Islet of Langerhans (tissue), 1 donor: ENCODE measurements around the gene DMPK.
"Not testable (repeated sequence)": the region's sequence is repeated elsewhere in the genome, so short reads cannot be mapped to it uniquely, and the experiment has no call there.

Source experiments
- FAIRE-seq: peaks from one replicate; lab custom pipeline; 2011; peaks lifted over from hg19 to GRCh38; lab: Jason Lieb, UNC

Gene DMPK

GRCh38 chr19:45814851-45815480 is 32.7 kb upstream of the DMPK start, which contains the start of gene RSPH6A:
Gene RSPH6A, minus strand, starts transcription at chr19:45815308. Its CDS starts 132 bp downstream, at chr19:45815176.
- FAIRE-seq = no peak

- FAIRE-seq = no peak
Measured at GRCh38 chr19:45814166-45814780, 32.0 kb upstream of the DMPK start.

GRCh38 chr19:45812297-45812696 is 30.0 kb upstream of the DMPK start:
- no peak for FAIRE-seq

DNA sequence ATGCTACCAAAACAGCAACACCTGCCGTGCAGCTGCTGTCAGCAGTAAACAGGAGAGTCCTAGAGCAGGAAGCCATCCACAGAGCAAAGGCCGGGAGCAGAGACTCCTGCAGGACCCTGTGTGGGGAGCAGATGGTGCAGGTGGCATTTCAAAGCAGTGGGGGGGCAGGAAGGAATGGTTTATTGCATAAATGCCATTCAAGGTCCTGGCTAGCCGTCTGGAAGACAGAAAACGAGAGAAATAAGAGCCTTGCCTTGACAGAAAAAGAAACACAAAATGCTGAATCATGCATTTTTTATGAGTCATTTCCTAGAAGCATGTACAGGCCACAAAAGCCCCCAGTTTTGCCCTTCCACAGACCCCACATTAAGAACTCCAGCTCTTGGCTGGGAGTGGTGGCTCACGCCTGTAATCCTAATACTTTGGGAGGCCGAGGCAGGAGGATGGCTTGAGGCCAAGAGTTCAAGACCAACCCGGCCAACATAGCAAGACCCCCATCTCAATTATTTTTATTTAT is 27.4 kb upstream of the DMPK start:
- FAIRE-seq = no peak

- no peak for FAIRE-seq
Measured at GRCh38 chr19:45805719-45806118, 23.4 kb upstream of the DMPK start.

DNA sequence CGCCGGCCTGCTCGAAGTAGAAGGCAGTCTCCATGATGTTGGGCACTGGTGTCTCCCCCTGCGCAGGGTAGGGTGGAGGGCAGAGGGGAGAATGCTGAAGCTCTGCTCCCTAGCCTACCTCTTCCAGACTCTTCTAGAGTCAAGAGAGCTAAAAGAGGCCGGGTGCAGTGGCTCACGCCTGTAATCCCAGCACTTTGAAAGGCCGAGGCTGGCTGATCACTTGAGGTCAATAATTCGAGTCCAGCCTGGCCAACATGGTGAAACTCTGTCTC is 22.6 kb upstream of the DMPK start:
- no peak for FAIRE-seq

DNA sequence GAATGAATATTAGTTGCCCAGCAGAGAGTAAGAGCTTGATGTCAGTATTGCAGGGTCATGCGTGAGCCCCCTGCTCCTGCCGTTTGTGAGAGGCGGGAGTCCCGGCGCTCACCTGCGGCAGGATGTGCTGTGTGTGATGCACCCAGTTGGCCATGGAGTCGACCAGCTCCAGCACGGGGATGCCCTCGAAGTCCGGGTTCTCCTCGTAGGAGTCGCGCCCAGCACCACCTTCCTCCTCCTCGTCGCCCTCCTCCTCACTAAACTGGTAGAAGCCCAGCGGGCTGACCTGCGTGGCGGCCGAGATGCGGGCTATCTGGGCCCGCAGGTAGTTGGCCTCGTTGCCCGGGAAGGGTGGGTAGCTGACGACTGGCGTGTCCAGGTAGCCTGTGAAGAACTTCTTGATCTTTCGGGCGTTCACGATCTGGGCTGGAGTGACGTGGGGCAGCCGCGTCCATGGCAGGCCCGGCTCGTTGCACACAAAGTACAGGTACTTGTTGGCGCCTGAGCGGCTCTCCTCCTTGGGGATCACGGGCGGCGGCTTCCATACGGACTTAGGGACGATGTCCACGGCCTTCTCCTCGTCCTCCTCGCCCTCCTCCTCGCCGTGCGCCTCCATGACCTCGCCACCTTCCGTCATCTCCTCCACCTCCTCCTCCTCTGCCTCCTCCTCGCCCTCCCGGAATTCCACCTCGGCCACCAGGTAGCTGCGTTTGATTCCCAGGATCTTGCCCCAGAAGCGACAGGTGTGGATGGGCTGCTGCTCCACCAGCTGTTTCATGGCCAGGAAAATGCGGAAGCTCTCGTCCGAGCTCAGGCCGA is 22.1 kb upstream of the DMPK start:
- FAIRE-seq = no peak

GRCh38 chr19:45801603-45802175 is 19.4 kb upstream of the DMPK start:
- FAIRE-seq = no peak

- no peak for FAIRE-seq
Measured at GRCh38 chr19:45800070-45800553, 17.8 kb upstream of the DMPK start.

- FAIRE-seq = not testable (repeated sequence)
Measured at GRCh38 chr19:45799541-45799940, 17.3 kb upstream of the DMPK start.

GRCh38 chr19:45798995-45799517 is 16.8 kb upstream of the DMPK start:
- peak; percentile 77 for FAIRE-seq

GRCh38 chr19:45794627-45795026 is 12.3 kb upstream of the DMPK start:
- FAIRE-seq = no peak

DNA sequence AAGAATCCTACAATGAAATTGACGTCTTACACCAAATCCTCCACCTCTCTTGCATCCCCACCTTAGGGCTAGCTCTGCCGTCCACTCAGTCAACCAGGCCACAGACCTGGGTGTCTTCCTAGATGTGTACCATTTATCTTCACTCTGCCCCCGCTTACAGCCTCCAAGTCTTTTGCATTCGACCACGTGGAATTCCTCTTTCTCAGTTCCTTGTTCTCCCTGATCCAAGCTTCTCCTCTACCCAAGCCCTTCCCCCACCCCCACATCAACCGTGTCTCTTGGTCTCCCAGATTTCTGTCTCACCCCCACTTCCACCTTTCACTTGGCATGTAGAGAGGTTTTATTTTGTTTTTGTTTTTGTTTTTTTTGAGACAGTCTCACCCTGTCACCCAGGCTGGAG is 11.6 kb upstream of the DMPK start:
- no peak for FAIRE-seq

- no peak for FAIRE-seq
Measured at GRCh38 chr19:45793178-45793564, 10.9 kb upstream of the DMPK start.

GRCh38 chr19:45792470-45793177 is 10.3 kb upstream of the DMPK start, which contains the start of gene DMWD:
Gene DMWD, minus strand, starts transcription at chr19:45792845. Its CDS starts 89 bp downstream, at chr19:45792756.
- peak; percentile 21 for FAIRE-seq

DNA sequence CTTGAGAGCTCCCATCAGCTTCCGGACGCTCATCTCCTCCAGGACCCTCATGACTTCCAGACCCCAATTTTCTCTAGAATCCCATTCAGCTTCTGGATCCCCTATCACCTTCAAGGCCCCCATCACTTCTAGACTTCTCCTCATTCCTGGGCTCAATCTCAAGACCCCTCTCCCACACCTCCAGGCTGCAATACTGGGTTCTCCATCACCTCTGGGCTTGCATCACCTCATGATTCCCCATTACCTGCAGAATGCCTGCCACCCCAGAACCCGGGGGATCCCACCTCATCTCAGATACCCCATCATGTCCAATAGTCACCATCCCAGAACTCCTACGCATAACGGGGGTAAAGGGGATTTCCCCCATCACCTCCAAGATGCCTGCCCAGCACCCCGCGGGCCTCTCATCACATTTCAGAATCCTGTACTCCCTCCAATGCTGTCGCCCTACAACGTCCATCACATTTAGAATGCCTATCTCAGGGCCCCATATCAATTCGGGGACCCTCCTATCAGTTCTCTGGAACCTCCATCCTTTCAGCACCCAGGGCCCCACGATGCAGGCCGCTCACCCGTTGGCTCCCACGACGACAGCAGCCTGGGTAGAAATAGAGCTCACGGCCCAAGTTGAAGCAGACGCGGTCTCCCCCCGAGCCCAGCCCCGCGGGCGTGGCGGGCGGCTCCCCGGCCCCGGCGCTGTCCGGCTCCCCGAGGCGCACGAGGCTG is 9.6 kb upstream of the DMPK start:
- FAIRE-seq = no peak

GRCh38 chr19:45790942-45791341 is 8.7 kb upstream of the DMPK start:
- no peak for FAIRE-seq

DNA sequence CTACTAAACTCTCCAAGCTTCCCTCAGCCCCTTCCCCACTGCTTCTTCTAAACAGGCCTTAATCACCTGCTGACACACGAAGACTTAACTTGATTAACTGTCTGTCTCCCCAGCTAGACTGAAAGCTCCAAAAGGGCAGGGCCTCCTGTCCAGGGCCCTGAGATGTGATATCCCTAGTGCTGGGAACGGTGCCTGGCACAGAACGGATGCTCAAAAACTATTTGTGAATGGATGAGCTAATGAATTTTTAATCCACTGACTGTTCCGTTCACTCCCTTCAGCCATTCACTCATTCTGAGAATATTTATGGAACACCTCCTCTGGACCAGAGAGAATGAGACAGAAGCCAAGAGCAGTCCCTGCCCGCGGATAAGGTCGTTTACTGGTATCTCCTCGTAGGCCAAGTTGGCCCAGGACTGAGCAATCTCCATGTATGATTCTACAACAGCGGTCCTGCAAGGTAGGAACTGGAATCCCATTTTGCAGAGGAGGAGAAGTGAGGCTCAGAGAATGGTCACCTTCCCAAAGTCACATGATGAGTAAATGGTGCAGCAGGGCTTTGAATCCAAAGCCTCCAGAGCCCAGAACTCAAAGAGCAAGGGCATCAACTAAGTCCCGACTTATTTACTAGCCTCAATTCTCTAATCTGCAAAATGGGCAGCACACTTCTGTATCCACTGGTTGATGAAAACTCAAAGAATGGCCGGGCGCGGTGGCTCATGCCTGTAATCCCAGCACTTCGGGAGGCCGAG is 6.9 kb upstream of the DMPK start:
- no peak for FAIRE-seq

- FAIRE-seq = no peak
Measured at GRCh38 chr19:45786533-45786894, 4.2 kb upstream of the DMPK start.

DNA sequence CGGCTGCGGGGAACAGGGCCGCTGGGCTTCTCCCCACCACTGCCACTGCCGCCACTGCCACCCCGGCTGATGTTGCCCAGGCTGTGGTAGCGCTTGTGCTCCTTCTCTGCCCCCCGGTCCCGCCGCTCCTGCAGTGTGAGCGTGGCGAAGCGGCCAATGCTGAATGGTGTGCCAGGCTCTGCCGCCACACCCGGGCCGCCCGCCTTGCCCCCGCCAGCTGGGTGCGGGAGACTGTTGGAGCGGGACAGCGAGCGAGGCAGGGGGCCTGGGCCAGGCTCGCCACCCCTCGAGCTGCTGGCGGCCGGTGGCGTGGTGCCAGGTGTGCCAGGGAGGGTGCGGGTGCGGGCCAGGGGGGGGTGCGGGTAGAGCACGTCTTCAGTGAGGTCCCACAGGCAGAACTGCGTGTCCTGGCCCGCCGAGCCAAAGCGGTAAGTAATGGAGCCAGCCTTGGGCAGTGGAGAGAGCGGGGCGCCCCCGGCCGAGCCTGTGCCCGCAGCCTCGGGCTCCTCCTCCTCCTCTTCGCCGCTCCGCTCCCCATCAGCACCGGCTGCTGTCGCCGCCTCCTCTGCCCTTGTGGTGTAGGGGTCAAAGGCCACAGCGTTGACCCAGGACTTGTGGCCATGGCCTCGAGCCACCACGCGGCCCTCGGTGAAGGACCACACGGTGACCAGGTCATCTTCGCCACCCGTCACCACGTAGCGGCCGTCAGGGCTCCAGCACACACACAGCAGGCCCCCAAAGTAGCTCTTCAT is 3.7 kb upstream of the DMPK start:
- no peak for FAIRE-seq
